Measurements from ENCODE around the gene PLCL2.

PLCL2 gene

DNA sequence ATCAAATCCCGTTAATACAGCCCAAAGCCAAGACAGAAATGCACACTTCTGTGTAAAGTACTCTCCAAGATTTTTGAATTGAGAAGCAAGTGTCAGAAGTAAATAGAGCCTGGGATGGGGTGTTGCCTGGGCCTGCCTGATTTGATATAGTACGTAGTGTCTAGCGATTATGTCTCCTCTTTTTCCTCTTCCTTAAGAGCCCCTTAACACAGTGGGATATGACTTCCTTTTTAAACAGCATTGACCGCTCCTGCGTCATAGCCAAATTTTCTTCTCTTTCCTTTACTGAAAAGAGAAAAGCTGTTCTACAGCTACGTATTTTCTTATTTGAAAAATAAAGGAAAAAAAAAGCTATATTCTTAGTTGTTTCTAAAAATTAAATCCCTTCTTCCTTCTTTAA lies 97.7 kb downstream of the PLCL2 start:
- TF ChIP-seq, protein P1, sequence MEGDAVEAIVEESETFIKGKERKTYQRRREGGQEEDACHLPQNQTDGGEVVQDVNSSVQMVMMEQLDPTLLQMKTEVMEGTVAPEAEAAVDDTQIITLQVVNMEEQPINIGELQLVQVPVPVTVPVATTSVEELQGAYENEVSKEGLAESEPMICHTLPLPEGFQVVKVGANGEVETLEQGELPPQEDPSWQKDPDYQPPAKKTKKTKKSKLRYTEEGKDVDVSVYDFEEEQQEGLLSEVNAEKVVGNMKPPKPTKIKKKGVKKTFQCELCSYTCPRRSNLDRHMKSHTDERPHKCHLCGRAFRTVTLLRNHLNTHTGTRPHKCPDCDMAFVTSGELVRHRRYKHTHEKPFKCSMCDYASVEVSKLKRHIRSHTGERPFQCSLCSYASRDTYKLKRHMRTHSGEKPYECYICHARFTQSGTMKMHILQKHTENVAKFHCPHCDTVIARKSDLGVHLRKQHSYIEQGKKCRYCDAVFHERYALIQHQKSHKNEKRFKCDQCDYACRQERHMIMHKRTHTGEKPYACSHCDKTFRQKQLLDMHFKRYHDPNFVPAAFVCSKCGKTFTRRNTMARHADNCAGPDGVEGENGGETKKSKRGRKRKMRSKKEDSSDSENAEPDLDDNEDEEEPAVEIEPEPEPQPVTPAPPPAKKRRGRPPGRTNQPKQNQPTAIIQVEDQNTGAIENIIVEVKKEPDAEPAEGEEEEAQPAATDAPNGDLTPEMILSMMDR (IDR thresholded peaks at IDR 0.05), result no peak
- no peaks in the 10 kb centered on the region for H3K9me3 ChIP-seq
- H3K27ac ChIP-seq, result no peak overlapping the region
- H3K27me3 ChIP-seq, result no peaks in the 10 kb centered on the region
- H3K36me3 ChIP-seq, result no peaks in the 10 kb centered on the region
- H3K4me1 ChIP-seq, result peaks cover 0 to 17% (median 2%) of the 10 kb centered on the region in 4 donors
- intact Hi-C loops (cut with DNase I; ENCODE audit: low total_unique reads), result no loop called here
- no peak for DNase-seq
- H3K4me3 ChIP-seq, result no peak overlapping the region

DNA sequence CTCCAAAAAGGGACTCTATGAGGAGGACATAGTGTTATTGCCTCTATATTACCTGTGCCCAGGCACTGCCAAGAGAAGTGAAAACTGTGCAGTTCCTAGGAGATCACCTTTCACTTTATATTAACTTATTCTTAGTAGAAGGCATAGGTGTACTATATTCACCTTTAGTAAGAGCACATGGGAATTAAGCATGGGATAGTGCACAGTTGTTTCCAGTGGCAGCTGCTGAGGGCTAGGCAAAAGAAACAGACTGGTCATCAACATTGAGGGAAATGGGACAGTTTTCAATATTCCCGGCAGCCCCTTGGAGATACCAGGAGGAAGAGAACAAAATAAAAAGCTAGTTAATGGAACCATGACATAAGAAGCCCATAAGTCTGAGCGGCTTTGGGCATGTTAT lies 100.9 kb downstream of the PLCL2 start:
- Histone ChIP-seq H3K9me3 (no peaks in the 10 kb centered on the region), H3K36me3 (no peaks in the 10 kb centered on the region), H3K27me3 (no peaks in the 10 kb centered on the region), H3K4me3 (no peak overlapping the region), H3K4me1 (no peaks in the 10 kb centered on the region), H3K27ac (no peak overlapping the region)
- no peak for DNase-seq
- intact Hi-C loops (cut with DNase I; ENCODE audit: low total_unique reads), result no loop called here
- TF ChIP-seq, protein P1 (IDR thresholded peaks at IDR 0.05), result no peak

DNA sequence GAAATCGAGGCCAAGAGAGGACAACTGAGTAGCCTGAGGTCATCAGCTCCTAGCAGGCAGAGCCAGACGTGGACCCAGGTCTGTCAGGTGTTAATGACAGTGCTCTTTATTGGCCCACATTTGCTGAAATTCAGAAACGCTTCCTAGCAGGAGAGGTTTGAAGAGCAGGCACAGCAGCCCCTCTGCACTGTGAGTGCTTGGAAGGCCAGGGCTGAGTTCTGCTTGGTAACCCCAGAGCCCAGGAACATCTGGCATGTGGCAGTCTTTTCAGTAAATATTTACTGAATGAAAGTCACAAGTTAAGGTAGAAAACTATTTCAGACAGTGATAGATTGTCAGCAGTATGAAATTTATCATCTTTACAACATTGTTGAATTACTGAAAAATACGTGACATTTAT lies 102.4 kb downstream of the PLCL2 start:
- no peak for DNase-seq
- intact Hi-C loops (cut with DNase I; ENCODE audit: low total_unique reads), result no loop called here
- no peak overlapping the region for H3K27ac ChIP-seq

DNA sequence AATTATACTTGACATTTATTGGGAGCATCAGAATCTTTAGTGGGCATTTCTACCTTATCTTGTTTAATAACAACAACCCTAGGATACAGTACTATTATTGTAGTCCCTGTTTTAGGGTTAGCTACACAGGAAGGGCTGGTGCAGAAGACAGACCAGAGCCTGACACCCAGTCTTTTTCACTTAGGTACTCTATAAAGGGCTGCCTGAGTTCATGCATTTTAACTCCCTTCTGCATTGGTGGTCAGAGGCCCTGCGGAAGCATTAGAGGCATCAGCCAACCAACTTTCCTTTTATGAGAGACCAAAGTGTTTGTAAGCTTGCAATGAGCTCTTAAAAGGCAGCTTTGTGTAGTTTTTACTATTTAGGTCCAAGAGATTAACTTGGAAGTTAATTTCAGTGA lies 105.4 kb downstream of the PLCL2 start:
- H3K27ac ChIP-seq, result no peak overlapping the region
- no peak for DNase-seq
- H3K9me3 ChIP-seq, result no peaks in the 10 kb centered on the region
- H3K4me1 ChIP-seq, result no peaks in the 10 kb centered on the region
- intact Hi-C loops (cut with DNase I; ENCODE audit: low total_unique reads), result no loop called here
- no peaks in the 10 kb centered on the region for H3K27me3 ChIP-seq
- TF ChIP-seq, protein P1 (IDR thresholded peaks at IDR 0.05), result no peak
- H3K36me3 ChIP-seq, result no peaks in the 10 kb centered on the region
- no peak overlapping the region for H3K4me3 ChIP-seq

More for the DNA sequence above, 102.4 kb downstream of the PLCL2 start:
- no peaks in the 10 kb centered on the region for H3K36me3 ChIP-seq
- no peaks in the 10 kb centered on the region for H3K9me3 ChIP-seq
- H3K4me1 ChIP-seq, result no peaks in the 10 kb centered on the region
- H3K4me3 ChIP-seq, result no peak overlapping the region
- TF ChIP-seq, protein P1 (IDR thresholded peaks at IDR 0.05), result no peak
- no peaks in the 10 kb centered on the region for H3K27me3 ChIP-seq

DNA sequence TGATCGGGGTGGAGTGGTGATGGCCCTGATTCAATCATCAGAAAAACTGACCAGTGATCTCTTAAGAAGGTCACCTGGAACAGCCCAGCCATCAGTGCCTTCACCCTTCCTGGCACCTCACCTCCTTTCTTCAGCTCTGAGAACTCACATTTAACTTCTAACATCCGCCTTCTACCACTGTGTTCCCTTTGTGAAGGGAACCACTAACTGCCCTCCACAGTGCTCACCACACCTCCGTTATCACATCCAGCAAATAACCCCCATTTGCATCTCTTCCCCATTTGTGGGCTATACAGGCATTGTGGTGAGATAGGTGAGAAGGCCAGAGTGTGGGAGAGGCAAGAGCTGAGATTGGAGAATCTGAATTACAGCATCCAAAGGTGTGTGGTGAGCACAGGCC lies 107.4 kb downstream of the PLCL2 start:
- Histone ChIP-seq H3K36me3 (no peaks in the 10 kb centered on the region), H3K27ac (no peak overlapping the region), H3K4me1 (no peaks in the 10 kb centered on the region), H3K4me3 (no peak overlapping the region), H3K27me3 (no peaks in the 10 kb centered on the region), H3K9me3 (no peaks in the 10 kb centered on the region)
- no peak for DNase-seq
- intact Hi-C loops (cut with DNase I; ENCODE audit: low total_unique reads), result no loop called here
- TF ChIP-seq, protein P1 (IDR thresholded peaks at IDR 0.05), result no peak

DNA sequence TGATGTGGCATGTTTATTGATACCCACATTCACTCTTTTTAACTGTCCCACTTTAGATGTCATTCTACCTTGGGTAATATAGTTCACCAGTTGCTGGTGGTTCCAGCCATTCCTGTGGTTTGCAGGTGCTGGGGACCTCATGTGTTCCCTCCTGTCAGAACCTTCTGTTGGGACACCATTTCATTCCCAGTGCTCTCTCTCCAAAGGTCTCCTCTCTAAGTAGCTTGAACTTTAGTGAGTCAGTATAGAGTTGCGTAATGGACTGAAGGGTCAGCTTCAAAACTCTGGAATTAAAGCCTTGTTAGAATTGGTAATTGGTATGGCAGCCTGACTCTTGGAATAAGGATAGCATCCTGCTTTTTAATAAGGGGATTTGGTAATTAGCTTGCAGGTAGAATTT lies 108.5 kb downstream of the PLCL2 start:
- intact Hi-C loops (cut with DNase I; ENCODE audit: low total_unique reads), result no loop called here
- H3K27me3 ChIP-seq, result no peaks in the 10 kb centered on the region
- H3K4me1 ChIP-seq, result no peaks in the 10 kb centered on the region
- no peak for DNase-seq
- no peak overlapping the region for H3K27ac ChIP-seq
- TF ChIP-seq, protein P1 (IDR thresholded peaks at IDR 0.05), result no peak
- no peaks in the 10 kb centered on the region for H3K9me3 ChIP-seq
- H3K36me3 ChIP-seq, result no peaks in the 10 kb centered on the region
- H3K4me3 ChIP-seq, result no peak overlapping the region

Measured in tibial artery (tissue), 4 donors.